HG03066 (cell line): ENCODE results near the gene GJB6.

Experiments used
- ATAC-seq: cut with Tn5 transposase; IDR thresholded peaks from one replicate; pipeline ENCODE4 v1.9.1; 2021; ENCODE audit warnings: low read depth; ENCODE audit not compliant: unreplicated experiment

GJB6 gene

GRCh38 chr13:20190481-20191310 lies 41.4 kb downstream of the GJB6 start:
- ATAC-seq = no peak

- ATAC-seq = no peak
Measured at GRCh38 chr13:20190076-20190475, 42.0 kb downstream of the GJB6 start.

GRCh38 chr13:20188667-20189553 lies 43.2 kb downstream of the GJB6 start:
- ATAC-seq = no peak

- ATAC-seq = no peak
Measured at GRCh38 chr13:20186771-20187170, 45.3 kb downstream of the GJB6 start.

- ATAC-seq = no peak
Measured at GRCh38 chr13:20185366-20186056, 46.6 kb downstream of the GJB6 start.

- no peak for ATAC-seq
Measured at GRCh38 chr13:20182231-20182846, 49.8 kb downstream of the GJB6 start.

GRCh38 chr13:20181188-20181587 lies 50.9 kb downstream of the GJB6 start:
- no peak for ATAC-seq

- no peak for ATAC-seq
Measured at GRCh38 chr13:20178156-20178555, 54.0 kb downstream of the GJB6 start.

GRCh38 chr13:20177049-20177831 lies 54.9 kb downstream of the GJB6 start:
- no peak for ATAC-seq

- ATAC-seq = no peak
Measured at GRCh38 chr13:20175907-20176652, 56.0 kb downstream of the GJB6 start.

GRCh38 chr13:20175406-20175794 lies 56.7 kb downstream of the GJB6 start:
- ATAC-seq = no peak

- ATAC-seq = peak; percentile 92
Measured at GRCh38 chr13:20174656-20175405, 57.3 kb downstream of the GJB6 start.

GRCh38 chr13:20173116-20173746 lies 58.9 kb downstream of the GJB6 start:
- ATAC-seq = no peak
